Parathyroid adenoma (tissue), 2 donors: ENCODE measurements around the gene CCDC85C.

Experiments used
- H2AFZ ChIP-seq: fragments of 300-600 bp; sonication (generic); one replicate; pipeline ENCODE4 v1.7.0; 2017; ENCODE audit warnings: antibody characterized with exemption, mild to moderate bottlenecking
- H3K27ac ChIP-seq: fragments of 300-600 bp; sonication (generic); one replicate; pipeline ENCODE4 v1.7.0; 2017
- H3K27me3 ChIP-seq: fragments of 300-600 bp; sonication (generic); one replicate; pipeline ENCODE4 v1.7.0; 2017; ENCODE audit warnings: low read length; ENCODE audit not compliant: control insufficient read depth, insufficient read depth
- H3K36me3 ChIP-seq: fragments of 300-600 bp; sonication (generic); one replicate; pipeline ENCODE4 v1.7.0; 2017; ENCODE audit warnings: low read length; ENCODE audit not compliant: control insufficient read depth, insufficient read depth
- H3K4me1 ChIP-seq: fragments of 300-600 bp; sonication (generic); one replicate; pipeline ENCODE4 v1.7.0; 2017; ENCODE audit warnings: control low read depth
- H3K4me2 ChIP-seq: fragments of 300-600 bp; sonication (generic); one replicate; pipeline ENCODE4 v1.7.0; 2017; ENCODE audit warnings: low read length
- H3K4me3 ChIP-seq: fragments of 300-600 bp; sonication (generic); one replicate; pipeline ENCODE4 v1.7.0; 2017; ENCODE audit warnings: low read depth, low read length
- H3K79me2 ChIP-seq: fragments of 300-600 bp; sonication (generic); one replicate; pipeline ENCODE4 v1.7.0; 2017; ENCODE audit warnings: control low read depth
- H3K9ac ChIP-seq: fragments of 300-600 bp; sonication (generic); one replicate; pipeline ENCODE4 v1.7.0; 2017; ENCODE audit warnings: mild to moderate bottlenecking
- H3K9me3 ChIP-seq: fragments of 300-600 bp; sonication (generic); one replicate; pipeline ENCODE4 v1.7.0; 2017; ENCODE audit warnings: low read length; ENCODE audit not compliant: control insufficient read depth
- TF ChIP-seq, protein P1 (sequence below): fragments of 300-600 bp; sonication (generic); IDR thresholded peaks from one replicate; pipeline ENCODE4 v1.7.0; 2017; ENCODE audit warnings: antibody characterized with exemption, mild to moderate bottlenecking
- donor health status: primary hyperparathyroidism.

Gene CCDC85C

DNA sequence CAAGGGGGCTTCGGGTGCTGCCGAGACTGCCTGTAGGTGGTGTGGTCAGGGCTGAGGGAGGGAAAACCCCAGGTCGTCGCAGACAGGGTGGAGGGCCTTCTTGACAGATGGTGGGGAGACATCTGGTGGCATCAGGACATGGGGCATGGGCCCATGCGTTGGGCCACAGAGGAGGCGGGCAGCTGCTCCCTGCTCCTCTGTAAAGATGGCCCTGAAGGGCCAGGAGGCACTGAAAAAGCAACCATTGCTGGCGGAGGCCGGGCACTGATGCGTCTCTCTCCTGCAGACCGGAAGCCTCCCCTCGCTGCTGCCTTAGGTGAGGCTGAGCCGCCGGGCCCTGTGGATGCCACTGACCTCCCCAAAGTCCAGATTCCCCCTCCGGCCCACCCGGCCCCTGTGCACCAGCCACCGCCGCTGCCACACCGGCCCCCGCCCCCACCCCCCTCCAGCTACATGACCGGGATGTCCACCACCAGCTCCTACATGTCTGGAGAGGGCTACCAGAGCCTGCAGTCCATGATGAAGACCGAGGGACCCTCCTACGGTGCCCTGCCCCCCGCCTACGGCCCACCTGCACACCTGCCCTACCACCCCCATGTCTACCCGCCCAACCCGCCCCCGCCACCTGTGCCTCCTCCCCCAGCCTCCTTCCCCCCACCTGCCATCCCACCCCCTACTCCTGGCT is 94.0 kb downstream of the CCDC85C start:
- no peaks in the 10 kb centered on the region for H3K79me2 ChIP-seq
- H3K9me3 ChIP-seq, result no peaks in the 10 kb centered on the region
- H3K9ac ChIP-seq, result no peak overlapping the region
- no peaks in the 10 kb centered on the region for H3K27me3 ChIP-seq
- H2AFZ ChIP-seq, result no peak overlapping the region
- H3K36me3 ChIP-seq, result no peaks in the 10 kb centered on the region
- no peak overlapping the region for H3K4me3 ChIP-seq
- no peak overlapping the region for H3K27ac ChIP-seq
- no peak overlapping the region for H3K4me2 ChIP-seq
- H3K4me1 ChIP-seq, result no peaks in the 10 kb centered on the region
- TF ChIP-seq, protein P1, sequence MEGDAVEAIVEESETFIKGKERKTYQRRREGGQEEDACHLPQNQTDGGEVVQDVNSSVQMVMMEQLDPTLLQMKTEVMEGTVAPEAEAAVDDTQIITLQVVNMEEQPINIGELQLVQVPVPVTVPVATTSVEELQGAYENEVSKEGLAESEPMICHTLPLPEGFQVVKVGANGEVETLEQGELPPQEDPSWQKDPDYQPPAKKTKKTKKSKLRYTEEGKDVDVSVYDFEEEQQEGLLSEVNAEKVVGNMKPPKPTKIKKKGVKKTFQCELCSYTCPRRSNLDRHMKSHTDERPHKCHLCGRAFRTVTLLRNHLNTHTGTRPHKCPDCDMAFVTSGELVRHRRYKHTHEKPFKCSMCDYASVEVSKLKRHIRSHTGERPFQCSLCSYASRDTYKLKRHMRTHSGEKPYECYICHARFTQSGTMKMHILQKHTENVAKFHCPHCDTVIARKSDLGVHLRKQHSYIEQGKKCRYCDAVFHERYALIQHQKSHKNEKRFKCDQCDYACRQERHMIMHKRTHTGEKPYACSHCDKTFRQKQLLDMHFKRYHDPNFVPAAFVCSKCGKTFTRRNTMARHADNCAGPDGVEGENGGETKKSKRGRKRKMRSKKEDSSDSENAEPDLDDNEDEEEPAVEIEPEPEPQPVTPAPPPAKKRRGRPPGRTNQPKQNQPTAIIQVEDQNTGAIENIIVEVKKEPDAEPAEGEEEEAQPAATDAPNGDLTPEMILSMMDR, result no peak

DNA sequence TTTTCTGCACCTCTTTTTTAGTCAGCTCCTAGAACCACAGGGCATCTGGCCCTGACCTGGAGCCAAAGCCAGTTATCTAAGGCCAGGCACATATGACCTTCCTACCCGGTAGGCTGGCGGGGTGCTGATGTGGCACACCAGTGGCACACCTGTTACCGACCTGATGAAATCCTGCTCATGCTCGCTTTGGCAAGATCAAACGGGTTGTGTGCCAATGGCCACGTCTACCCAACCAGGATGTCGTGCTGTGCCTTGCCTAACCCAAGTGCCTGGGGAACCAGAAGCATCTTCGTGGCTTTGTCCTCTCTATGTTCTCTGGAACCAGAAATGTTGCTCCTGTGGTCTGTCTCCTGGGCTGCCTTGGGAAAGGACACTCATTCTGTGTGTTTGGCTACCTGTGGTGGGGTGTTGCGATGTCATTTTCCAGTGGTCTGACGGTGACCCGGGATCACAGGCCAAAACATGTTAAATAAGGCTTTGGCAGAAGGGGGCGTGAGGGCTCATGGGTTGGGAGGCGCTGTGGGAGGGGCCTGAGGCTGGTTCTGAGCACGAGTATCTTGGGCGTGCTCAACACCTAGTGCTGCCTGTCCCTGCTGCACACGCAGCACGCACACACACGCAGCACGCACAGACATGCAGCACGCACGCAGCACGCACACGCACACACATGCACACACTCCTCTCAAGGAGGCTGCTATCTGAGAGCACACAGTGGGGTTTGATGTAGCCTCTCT is 94.9 kb downstream of the CCDC85C start:
- no peaks in the 10 kb centered on the region for H3K36me3 ChIP-seq
- H3K4me3 ChIP-seq, result no peak overlapping the region
- H3K9ac ChIP-seq, result no peak overlapping the region
- H3K4me1 ChIP-seq, result no peaks in the 10 kb centered on the region
- H3K27me3 ChIP-seq, result no peaks in the 10 kb centered on the region
- H3K9me3 ChIP-seq, result no peaks in the 10 kb centered on the region
- H3K79me2 ChIP-seq, result no peaks in the 10 kb centered on the region
- H2AFZ ChIP-seq, result no peak overlapping the region
- no peak overlapping the region for H3K27ac ChIP-seq
- H3K4me2 ChIP-seq, result no peak overlapping the region
- TF ChIP-seq, protein P1, result no peak

DNA sequence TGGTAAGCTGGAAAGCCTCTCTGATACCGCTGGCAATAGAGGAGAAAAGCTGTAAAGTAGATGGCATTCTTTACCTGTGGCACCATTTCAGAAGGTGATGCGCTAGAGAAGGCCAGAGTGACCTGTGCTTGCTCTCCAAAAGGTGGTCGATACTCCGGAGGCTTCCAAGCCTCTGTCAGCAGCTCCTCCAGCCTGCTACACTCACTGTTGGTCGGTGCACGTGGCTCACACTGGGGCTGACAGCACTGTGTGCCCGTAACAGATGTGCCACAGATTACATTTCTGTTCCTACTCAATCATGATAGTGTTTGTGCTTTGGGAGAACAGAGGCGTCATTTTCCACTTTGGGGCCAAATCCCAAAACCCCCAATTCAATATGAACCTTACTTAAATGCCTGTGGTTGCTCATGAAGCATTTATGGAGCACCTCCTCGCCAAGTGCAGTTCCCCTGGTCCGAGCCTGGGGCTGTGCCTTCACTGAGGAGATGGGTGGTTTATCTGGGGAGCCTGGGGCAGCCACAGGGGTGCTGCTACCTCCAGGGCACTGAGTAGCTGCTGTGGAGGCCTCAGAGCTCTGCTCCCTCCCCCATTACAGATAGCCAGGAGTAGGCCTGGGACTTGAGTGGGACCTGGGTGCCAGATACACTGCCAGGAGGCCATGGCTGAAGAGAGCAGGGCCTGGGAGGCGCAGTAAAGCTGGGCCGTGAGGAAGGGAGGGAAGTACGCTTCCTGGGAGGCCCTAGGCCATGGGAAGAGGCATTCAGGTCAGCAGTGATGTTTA is 96.0 kb downstream of the CCDC85C start:
- H3K9ac ChIP-seq, result no peak overlapping the region
- H3K4me1 ChIP-seq, result no peaks in the 10 kb centered on the region
- H3K36me3 ChIP-seq, result no peaks in the 10 kb centered on the region
- H3K4me2 ChIP-seq, result no peak overlapping the region
- H3K27ac ChIP-seq, result no peak overlapping the region
- H3K4me3 ChIP-seq, result no peak overlapping the region
- no peaks in the 10 kb centered on the region for H3K27me3 ChIP-seq
- TF ChIP-seq, protein P1, result no peak
- H3K79me2 ChIP-seq, result no peaks in the 10 kb centered on the region
- no peak overlapping the region for H2AFZ ChIP-seq
- H3K9me3 ChIP-seq, result no peaks in the 10 kb centered on the region

DNA sequence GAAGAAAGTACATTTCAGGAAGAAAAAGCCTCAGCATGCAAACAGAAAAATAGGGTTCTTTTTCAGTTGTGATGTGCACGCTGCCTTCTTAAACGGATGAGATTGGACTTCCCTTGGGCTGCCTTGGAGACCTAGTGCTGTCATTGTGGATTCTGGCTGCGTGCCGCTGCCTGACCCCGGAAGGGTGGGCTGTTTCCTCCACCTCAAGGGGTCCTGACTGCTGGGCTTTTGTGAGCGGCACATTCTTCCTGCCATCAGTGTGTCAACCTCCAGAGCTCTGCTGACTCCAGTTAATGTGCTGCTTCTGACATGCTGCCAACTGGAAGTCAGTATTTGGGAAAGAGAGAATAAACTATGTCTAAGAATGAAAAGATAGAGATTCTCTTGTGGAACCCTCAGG is 97.7 kb downstream of the CCDC85C start:
- no peak overlapping the region for H2AFZ ChIP-seq
- no peaks in the 10 kb centered on the region for H3K79me2 ChIP-seq
- H3K27me3 ChIP-seq, result no peaks in the 10 kb centered on the region
- no peaks in the 10 kb centered on the region for H3K4me1 ChIP-seq
- H3K9me3 ChIP-seq, result no peaks in the 10 kb centered on the region
- no peaks in the 10 kb centered on the region for H3K36me3 ChIP-seq
- TF ChIP-seq, protein P1, result no peak
- H3K4me3 ChIP-seq, result no peak overlapping the region
- H3K9ac ChIP-seq, result no peak overlapping the region
- H3K27ac ChIP-seq, result no peak overlapping the region
- no peak overlapping the region for H3K4me2 ChIP-seq
